Metanephros (tissue), 2 donors: Measurements from ENCODE around the gene SESN1. TPM values are rescaled to one million over a fixed set of nuclear protein-coding genes. Genes with fewer than 3 reads are reported as not detected.

Experiments
- small RNA-seq: library from RNA; depleted of rRNA; stranded (forward); fragments of <200 nt; gene quantifications from one replicate; pipeline ENCODE3, GENCODE V24; 2014; ENCODE audit warnings: low replicate concordance
- total RNA-seq: library from RNA; depleted of rRNA; stranded (reverse); fragments of >200 nt; gene quantifications from one replicate; pipeline ENCODE4 v1.2.3, GENCODE V29; 2014

SESN1 gene
- total RNA-seq: 46.5 TPM

GRCh38 chr6:109094416-109095035 lies at the start of gene SESN1:
Gene SESN1, minus strand, starts transcription at chr6:109094846. Its CDS starts 773 bp downstream, at chr6:109094073.

GRCh38 chr6:109095036-109095834 lies 589 bp upstream of the SESN1 start, which contains the start of gene CEP57L1:
Gene CEP57L1, plus strand, starts transcription at chr6:109095507. Its CDS starts 49,715 bp downstream, at chr6:109145222.

Small RNA genes within 50 kb of the gene (small RNA-seq; reads per million reads assigned to genes)
- not detected for gene RNU6-653P

Other genes with a start within 250 kb of the SESN1 start
- gene ARMC2, start 246.4 kb downstream of the SESN1 start, total RNA-seq: 4.4 TPM
- gene CEP57L1, start 661 bp upstream of the SESN1 start, total RNA-seq: 28.1 TPM